ENCODE measurements around the gene KPNA4. TPM values are rescaled to one million over a fixed set of nuclear protein-coding genes. Genes with fewer than 3 reads are reported as not detected.

The KPNA4 gene
- total RNA-seq (2022; extraction: Qiagen RNA extraction; ENCODE audit: low read depth): 24.4 to 37.2 TPM (median 30.5 TPM) in 5 replicates

GRCh38 chr3:160565442-160566403 lies at the start of gene KPNA4:
Gene KPNA4 (minus strand): TSS chr3:160565571. CDS start chr3:160565282, 289 bp downstream.

GRCh38 chr3:160449636-160450598 lies 115.5 kb downstream of the KPNA4 start, which contains the start of gene TRIM59:
Gene TRIM59 (minus strand): TSS chr3:160449786. CDS start chr3:160439183, 10,603 bp downstream.

Other genes with a start within 250 kb of the KPNA4 start
- 8.2 to 15.6 TPM (median 12.2 TPM) in 5 replicates for gene IFT80, start 166.3 kb downstream of the KPNA4 start, total RNA-seq (2022; extraction: Qiagen RNA extraction; ENCODE audit: low read depth)
- gene SMC4, start 165.9 kb downstream of the KPNA4 start, total RNA-seq (2022; extraction: Qiagen RNA extraction; ENCODE audit: low read depth): 78.5 to 103 TPM (median 85.7 TPM) in 5 replicates
- 6.3 to 12.4 TPM (median 9.0 TPM) in 5 replicates for gene TRIM59, start 115.8 kb downstream of the KPNA4 start, total RNA-seq (2022; extraction: Qiagen RNA extraction; ENCODE audit: low read depth)
- gene ARL14, start 111.6 kb upstream of the KPNA4 start, total RNA-seq (2022; extraction: Qiagen RNA extraction; ENCODE audit: low read depth): 0.10 to 0.56 TPM (median 0.36 TPM) in 5 replicates
- 0.34 to 0.68 TPM (median 0.57 TPM) in 5 replicates for gene PPM1L, start 190.7 kb upstream of the KPNA4 start, total RNA-seq (2022; extraction: Qiagen RNA extraction; ENCODE audit: low read depth)